KG1 (cell line): Measurements from ENCODE around the gene LCE2A.

Source experiments
- DNase-seq: peaks from one replicate; lab custom pipeline; 2025; lab: John Stamatoyannopoulos, UW

Gene LCE2A

DNA sequence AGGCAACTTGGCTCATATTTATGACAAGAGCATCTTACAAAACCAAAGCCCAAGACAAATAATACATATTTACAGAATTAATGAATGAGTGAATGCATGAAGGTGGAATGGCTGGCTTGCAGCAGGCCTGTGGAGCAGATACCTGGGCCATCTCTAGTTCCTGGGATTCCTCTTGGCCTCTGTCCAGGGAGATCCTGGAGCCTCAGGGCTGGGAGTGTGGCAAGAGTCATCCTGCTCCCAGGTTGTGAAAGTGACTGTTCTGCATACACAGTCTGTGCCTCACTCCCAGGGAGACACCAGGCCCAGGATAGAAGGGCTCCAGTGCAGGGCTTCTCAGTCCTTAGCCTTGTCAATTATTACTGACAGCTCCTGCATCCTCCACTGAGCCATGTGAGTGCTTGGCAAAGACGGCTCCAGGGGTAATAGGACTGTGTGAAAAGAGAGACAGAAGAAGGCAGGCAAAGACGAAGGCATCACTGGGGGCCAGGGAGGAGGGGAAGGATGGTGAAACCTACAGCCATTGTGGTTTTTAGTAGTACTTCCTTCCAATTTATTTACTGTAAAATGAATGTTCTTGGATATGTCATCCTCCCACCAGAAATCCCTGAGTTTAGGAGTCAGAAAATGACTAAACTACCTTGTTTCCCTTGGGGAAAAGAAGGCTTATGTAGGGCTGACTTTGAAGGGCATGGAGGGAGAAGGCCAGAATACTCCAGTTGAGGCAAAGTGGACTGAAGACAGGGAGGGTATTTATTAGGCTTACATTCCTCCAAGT lies 45.4 kb downstream of the LCE2A start:
- no peak for DNase-seq

DNA sequence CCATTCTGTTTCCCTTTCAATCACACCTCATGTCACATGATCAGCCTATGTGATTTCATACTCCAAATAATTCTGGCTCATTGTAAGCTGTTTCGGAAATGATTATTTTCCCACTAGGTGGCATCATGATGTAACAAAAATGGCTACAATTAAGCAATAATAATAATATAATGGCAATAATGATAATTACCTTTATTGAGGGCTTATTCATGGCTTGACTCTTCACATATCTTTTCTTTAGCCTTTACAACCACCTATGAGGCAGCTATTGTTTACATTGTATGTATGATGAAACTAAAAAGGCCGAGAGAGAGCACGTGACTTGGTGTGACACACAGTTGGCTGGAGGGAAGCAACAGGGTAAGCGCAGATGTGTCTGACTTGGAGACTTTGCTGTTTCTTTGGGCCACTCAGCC lies 47.2 kb downstream of the LCE2A start:
- no peak for DNase-seq

DNA sequence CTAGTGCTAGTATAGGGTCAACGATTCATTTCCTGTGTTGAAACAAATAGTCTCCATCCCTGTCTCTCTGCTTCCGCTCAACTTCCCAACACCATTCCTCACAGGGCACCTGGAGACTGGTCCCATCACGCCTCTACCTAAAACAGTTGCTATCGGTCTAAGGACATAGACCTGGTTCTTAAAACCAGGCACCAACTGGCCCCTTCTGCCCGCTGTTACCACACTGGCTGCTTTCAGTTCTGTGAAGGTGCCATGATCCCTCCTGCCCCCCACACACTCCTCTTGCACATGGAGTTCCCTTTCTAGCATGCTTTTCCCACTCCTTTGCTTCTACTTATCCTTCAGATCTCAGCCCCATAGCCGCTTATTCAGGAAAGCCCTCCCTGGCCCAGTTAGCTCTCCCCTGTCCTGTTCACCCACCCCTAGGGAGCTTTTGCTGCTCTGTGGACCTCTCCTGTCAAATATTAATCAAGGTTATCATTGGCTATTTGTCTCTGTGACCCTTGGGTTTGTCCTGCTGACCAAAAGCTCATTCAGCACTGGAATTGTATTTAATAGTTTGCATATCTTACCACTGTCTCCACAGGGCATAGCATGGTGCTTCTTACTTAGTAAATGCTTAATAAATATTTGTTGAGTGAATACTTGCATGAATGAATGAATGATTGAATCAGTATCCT lies 47.8 kb downstream of the LCE2A start:
- DNase-seq, result no peak

DNA sequence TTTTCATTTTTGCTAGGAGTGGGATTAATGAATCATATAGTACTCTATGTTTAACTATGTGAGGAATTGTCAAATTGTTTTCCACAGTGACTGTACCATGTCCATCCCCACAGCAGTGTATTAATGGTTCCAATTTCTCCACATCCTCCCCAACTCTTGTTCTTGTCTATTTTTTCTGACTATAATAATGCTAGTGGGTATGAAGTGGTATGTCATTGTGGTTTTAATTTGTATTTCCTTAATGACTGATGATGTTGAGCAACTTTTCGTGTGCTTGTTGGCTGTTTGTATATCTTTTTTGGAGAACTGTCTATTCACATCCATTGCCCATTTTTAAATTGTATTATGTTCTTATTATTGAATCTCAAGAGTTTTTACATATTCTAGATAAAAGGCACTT lies 49.7 kb downstream of the LCE2A start:
- no peak for DNase-seq
